Endodermal cell (in vitro differentiated cells): ENCODE measurements around the gene MTAP. TPM values are rescaled to one million over a fixed set of nuclear protein-coding genes. Genes with fewer than 3 reads are reported as not detected.
A peak's percentile ranks its signal among the peaks of the same experiment; 100 is the strongest.

Experiments
- DNase-seq: peaks from one replicate; pipeline ENCODE4 v3.0.0-alpha.2; 2017
- H3K27ac ChIP-seq: 2 replicates; pipeline ENCODE4 v1.5.1; 2013; ENCODE audit warnings: mild to moderate bottlenecking, low read depth, low read length, moderate library complexity
- H3K27me3 ChIP-seq: 2 replicates; pipeline ENCODE4 v1.6.1; 2013; ENCODE audit warnings: mild to moderate bottlenecking, low read length, moderate library complexity; ENCODE audit not compliant: insufficient read depth, control insufficient read depth, poor library complexity, severe bottlenecking
- H3K36me3 ChIP-seq: 2 replicates; pipeline ENCODE4 v1.7.0; 2013; ENCODE audit warnings: mild to moderate bottlenecking, low read length, moderate library complexity; ENCODE audit not compliant: control insufficient read depth, insufficient read depth
- H3K4me1 ChIP-seq: one replicate; pipeline ENCODE4 v1.7.0; 2013; ENCODE audit warnings: low read length; ENCODE audit not compliant: control insufficient read depth, insufficient read depth
- H3K4me3 ChIP-seq: 2 replicates; pipeline ENCODE4 v1.5.1; 2013; ENCODE audit warnings: mild to moderate bottlenecking, low read length, moderate library complexity
- H3K9ac ChIP-seq: 2 replicates; pipeline ENCODE4 v1.6.1; 2013; ENCODE audit warnings: mild to moderate bottlenecking, low read length, moderate library complexity; ENCODE audit not compliant: poor library complexity, severe bottlenecking; ENCODE audit errors: extremely low read depth
- H3K9me3 ChIP-seq: 2 replicates; pipeline ENCODE4 v1.6.1; 2013; ENCODE audit warnings: mild to moderate bottlenecking, low read length, moderate library complexity; ENCODE audit not compliant: control insufficient read depth
- H3K27ac Mint-ChIP-seq: 2 replicates; pipeline ENCODE4 v1.8.0; 2020; ENCODE audit warnings: mixed read lengths
- H3K27me3 Mint-ChIP-seq: 2 replicates; pipeline ENCODE4 v1.8.0; 2021; ENCODE audit warnings: mild to moderate bottlenecking, mixed read lengths; ENCODE audit not compliant: insufficient read depth
- H3K36me3 Mint-ChIP-seq: 2 replicates; pipeline ENCODE4 v1.8.0; 2020; ENCODE audit warnings: low read depth, mixed read lengths
- H3K4me1 Mint-ChIP-seq: 2 replicates; pipeline ENCODE4 v1.8.0; 2020; ENCODE audit warnings: mixed read lengths
- H3K4me3 Mint-ChIP-seq: 2 replicates; pipeline ENCODE4 v1.8.0; 2020; ENCODE audit warnings: mild to moderate bottlenecking, moderate library complexity, mixed read lengths
- H3K9me3 Mint-ChIP-seq: 2 replicates; pipeline ENCODE4 v1.8.0; 2020; ENCODE audit warnings: mild to moderate bottlenecking, mixed read lengths
- WGBS, 2 experiments: methylation state at CpG; one replicate each; pipeline versions ENCODE4 v1.1.5 to v1.1.7; 2013; ENCODE audit warnings: missing lambda C conversion rate in 2 of 2, mixed read lengths in 1 of 2; ENCODE audit not compliant: insufficient coverage in 1 of 2, insufficient read length in 1 of 2; 5-methylcytosine and 5-hydroxymethylcytosine counted together
- total RNA-seq, 2 donors: library from RNA; stranded (reverse); fragmentation: NEBNext Ultra II Directional in 1 of 2; extraction: Animal tissue kit (Norgen Biotek cat#: 25700) in 1 of 2; gene quantifications; 2 replicates in 1 of 2; 3 replicates in 1 of 2; pipeline ENCODE4 v1.2.1, GENCODE V29; 2021
- TF ChIP-seq, protein P1 (sequence below): fragments of 200-600 bp; sonication (generic); conservative IDR thresholded peaks from 2 replicates; pipeline ENCODE4 v1.5.0; 2021; ENCODE audit warnings: antibody characterized with exemption, mild to moderate bottlenecking

The MTAP gene
- total RNA-seq, 2 donors from 2014 or later: 81.0 to 99.0 TPM

DNA sequence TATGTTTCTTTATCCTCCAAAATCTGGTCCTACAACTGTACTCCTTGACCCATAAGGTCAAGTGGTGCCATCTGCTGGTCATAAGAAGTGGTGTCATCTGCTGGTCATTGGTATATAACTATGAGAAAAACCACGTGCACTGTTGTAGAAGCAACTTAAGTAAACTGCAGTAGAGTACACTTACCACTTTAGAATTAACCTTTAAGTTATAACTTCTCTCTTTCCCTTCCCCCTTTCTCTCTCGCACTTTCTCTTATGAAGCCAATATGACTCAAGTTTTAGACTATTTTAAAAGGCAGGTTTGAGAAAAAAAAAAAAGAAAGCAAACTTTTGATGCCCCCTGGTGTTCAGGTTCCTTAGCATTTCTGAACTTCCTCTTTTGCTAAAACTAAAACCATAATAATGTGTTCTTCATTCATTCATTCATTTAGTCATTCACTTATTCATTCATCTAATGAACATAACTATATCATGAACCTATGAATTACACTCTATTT lies 12.8 kb upstream of the MTAP start:
- no peak overlapping the region for H3K27ac Mint-ChIP-seq
- Histone ChIP-seq H3K9me3 (no peaks in the 10 kb centered on the region), H3K9ac (no peak overlapping the region), H3K27ac (no peak overlapping the region), H3K4me3 (no peak overlapping the region), H3K36me3 (no peaks in the 10 kb centered on the region), H3K27me3 (peaks cover 59% of the 10 kb centered on the region), H3K4me1 (no peaks in the 10 kb centered on the region)
- 0% methylated on average over 2 of the region's 2 CpGs; no CpG with 5 or more reads in 1 of the 2 experiments for WGBS, 2 experiments
- no peaks in the 10 kb centered on the region for H3K9me3 Mint-ChIP-seq
- H3K36me3 Mint-ChIP-seq: no peaks in the 10 kb centered on the region
- DNase-seq: peak; percentile 56
- TF ChIP-seq, protein P1, sequence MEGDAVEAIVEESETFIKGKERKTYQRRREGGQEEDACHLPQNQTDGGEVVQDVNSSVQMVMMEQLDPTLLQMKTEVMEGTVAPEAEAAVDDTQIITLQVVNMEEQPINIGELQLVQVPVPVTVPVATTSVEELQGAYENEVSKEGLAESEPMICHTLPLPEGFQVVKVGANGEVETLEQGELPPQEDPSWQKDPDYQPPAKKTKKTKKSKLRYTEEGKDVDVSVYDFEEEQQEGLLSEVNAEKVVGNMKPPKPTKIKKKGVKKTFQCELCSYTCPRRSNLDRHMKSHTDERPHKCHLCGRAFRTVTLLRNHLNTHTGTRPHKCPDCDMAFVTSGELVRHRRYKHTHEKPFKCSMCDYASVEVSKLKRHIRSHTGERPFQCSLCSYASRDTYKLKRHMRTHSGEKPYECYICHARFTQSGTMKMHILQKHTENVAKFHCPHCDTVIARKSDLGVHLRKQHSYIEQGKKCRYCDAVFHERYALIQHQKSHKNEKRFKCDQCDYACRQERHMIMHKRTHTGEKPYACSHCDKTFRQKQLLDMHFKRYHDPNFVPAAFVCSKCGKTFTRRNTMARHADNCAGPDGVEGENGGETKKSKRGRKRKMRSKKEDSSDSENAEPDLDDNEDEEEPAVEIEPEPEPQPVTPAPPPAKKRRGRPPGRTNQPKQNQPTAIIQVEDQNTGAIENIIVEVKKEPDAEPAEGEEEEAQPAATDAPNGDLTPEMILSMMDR: peak; percentile 94
- H3K4me1 Mint-ChIP-seq: no peaks in the 10 kb centered on the region
- H3K27me3 Mint-ChIP-seq: peaks cover 45% of the 10 kb centered on the region
- no peak overlapping the region for H3K4me3 Mint-ChIP-seq

DNA sequence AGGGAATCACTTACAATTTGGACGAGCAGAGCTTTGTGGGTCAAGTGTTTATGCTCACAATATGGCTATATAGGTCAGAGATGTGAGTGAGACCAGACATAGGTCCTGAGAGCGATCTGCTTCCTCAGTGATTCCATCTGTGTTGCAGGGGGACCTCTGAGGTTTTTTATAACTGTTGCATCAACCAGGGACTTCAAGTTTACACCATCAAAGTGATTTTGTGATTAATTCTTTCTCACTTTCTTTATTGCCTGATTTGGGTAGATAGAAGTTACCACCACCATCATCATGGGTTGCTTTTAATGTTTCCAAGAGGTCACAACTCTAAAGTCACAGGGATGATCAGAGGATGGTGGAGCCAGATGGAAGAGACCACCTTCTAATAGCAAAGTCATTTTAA lies 7.0 kb upstream of the MTAP start:
- H3K27me3 Mint-ChIP-seq: peaks cover 52% of the 10 kb centered on the region
- Histone ChIP-seq H3K27ac (no peak overlapping the region), H3K4me1 (no peaks in the 10 kb centered on the region), H3K4me3 (no peak overlapping the region), H3K9me3 (no peaks in the 10 kb centered on the region), H3K36me3 (no peaks in the 10 kb centered on the region), H3K27me3 (peaks cover 96% of the 10 kb centered on the region), H3K9ac (no peak overlapping the region)
- no peaks in the 10 kb centered on the region for H3K36me3 Mint-ChIP-seq
- H3K9me3 Mint-ChIP-seq: no peaks in the 10 kb centered on the region
- no peak overlapping the region for H3K27ac Mint-ChIP-seq
- TF ChIP-seq, protein P1: no peak
- DNase-seq: no peak
- 77 to 86% methylated on average over 2 of the region's 2 CpGs for WGBS, 2 experiments
- no peaks in the 10 kb centered on the region for H3K4me1 Mint-ChIP-seq
- no peak overlapping the region for H3K4me3 Mint-ChIP-seq

DNA sequence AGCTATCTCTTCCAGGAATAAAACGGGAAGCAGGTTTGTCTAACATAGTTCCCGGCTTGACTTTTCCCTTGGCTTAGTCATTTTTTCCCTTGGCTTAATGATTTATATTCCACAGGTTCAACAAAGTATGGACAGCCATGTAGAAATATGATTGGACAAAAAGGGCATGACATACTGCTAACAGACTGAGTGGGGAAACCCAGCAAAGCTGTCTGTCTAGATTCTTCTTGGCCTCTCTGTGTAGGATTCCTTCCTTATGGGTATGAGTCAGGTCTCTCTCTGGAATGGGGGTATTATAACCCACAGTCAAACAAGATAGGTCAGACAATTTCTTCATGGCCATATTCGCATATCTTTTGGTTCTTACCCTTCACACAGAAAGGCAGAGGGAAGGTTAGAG lies 5.7 kb upstream of the MTAP start:
- no peaks in the 10 kb centered on the region for H3K36me3 Mint-ChIP-seq
- no peak for DNase-seq
- Histone ChIP-seq H3K36me3 (no peaks in the 10 kb centered on the region), H3K9ac (no peak overlapping the region), H3K4me3 (no peak overlapping the region), H3K27ac (no peak overlapping the region), H3K4me1 (no peaks in the 10 kb centered on the region), H3K27me3 (peaks cover 89% of the 10 kb centered on the region), H3K9me3 (no peaks in the 10 kb centered on the region)
- 61 to 67% methylated on average over 2 to 3 of the region's 3 CpGs for WGBS, 2 experiments
- no peak overlapping the region for H3K4me3 Mint-ChIP-seq
- peaks cover 65% of the 10 kb centered on the region for H3K27me3 Mint-ChIP-seq
- peaks cover 4% of the 10 kb centered on the region for H3K4me1 Mint-ChIP-seq
- H3K27ac Mint-ChIP-seq: no peak overlapping the region
- no peaks in the 10 kb centered on the region for H3K9me3 Mint-ChIP-seq
- TF ChIP-seq, protein P1: no peak
